HG03432 (cell line): Measurements from ENCODE around the gene ARHGAP8.

Experiments used
- ATAC-seq: cut with Tn5 transposase; IDR thresholded peaks from one replicate; pipeline ENCODE4 v1.9.1; 2021; ENCODE audit warnings: mild to moderate bottlenecking, moderate library complexity; ENCODE audit not compliant: unreplicated experiment

The ARHGAP8 gene

GRCh38 chr22:44724416-44724815 lies 28.0 kb upstream of the ARHGAP8 start:
- no peak for ATAC-seq

GRCh38 chr22:44724859-44725258 lies 27.5 kb upstream of the ARHGAP8 start:
- ATAC-seq: no peak

- ATAC-seq: no peak
Observed at GRCh38 chr22:44726439-44726838, 25.9 kb upstream of the ARHGAP8 start.

DNA sequence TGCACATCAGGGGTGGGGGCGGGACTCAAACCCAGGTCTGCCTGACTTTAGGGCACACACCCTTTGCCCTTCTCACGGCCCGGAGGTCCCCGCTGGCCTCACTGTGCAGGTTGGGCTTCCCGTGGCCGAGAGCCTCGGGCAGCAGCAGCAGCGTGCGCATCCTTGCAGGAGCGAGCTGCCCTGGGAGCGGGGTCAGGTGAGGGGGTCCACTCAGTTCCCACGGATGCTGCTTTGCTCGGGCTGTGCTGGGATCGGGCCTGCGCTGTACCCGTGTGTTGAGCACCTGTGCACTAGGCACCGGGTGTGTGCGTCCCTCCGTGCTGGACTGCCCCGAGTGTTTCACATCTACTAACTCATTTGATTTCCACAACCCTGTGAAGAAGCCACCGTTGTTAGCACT lies 25.2 kb upstream of the ARHGAP8 start:
- ATAC-seq: no peak

GRCh38 chr22:44727709-44728108 lies 24.7 kb upstream of the ARHGAP8 start:
- ATAC-seq: no peak

DNA sequence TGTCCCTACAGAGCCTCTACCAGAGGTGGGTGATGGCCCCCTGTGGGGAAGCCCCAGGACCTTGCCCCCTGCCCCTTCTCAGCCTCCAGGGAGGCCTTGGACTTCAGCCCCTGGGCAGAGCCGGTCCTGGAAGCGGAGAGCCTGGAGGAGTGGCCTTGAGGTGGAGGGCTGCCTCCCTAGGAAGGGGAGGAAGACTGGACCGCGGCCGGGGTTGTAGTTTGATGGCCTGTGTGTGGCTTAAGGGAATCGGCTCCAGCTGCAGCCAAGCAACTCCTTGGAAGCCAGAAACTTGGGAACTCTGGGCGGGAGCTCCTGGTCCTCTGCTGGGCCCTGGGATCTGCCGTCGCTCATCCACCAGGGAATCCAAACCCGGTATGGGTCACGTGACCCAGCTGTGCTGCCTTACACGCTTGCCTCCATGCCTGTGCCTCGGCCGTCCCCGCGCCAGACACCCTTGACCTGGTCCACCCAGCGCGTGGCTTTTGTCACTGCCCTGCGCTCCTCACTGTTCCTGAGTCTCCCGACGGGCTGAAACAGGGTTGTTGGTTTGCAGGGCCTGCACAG lies 23.5 kb upstream of the ARHGAP8 start:
- ATAC-seq: no peak

DNA sequence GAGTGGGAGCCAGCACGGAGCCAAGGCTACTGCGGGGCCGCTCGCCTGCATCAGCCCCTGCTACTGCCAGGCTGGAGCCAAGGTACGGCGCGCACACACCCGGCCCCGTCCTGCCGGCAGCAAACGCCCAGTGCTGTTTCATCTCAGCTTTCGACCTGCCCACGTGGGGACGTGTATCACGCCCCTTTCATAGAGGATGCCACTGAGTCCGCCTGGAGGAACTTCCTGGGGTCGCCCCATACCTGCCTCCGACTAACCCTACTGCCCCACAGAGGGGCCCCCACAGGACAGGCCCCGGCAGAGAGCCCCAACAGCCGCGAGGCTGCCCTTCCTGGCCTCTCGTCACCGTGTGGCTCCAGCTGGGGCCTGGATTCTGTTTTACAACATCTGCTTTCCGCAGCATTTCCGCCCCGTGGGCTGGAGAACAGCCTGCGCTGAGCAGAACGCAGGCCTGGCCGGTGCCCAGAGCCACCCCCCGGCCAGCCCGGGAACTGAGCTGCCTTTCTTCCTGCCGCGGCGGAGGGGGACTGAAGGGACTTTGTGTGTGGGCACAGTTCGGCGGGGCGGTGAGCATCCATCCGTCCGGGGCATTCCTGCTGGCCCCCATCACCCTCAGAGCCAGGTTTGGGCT lies 22.9 kb upstream of the ARHGAP8 start:
- no peak for ATAC-seq

DNA sequence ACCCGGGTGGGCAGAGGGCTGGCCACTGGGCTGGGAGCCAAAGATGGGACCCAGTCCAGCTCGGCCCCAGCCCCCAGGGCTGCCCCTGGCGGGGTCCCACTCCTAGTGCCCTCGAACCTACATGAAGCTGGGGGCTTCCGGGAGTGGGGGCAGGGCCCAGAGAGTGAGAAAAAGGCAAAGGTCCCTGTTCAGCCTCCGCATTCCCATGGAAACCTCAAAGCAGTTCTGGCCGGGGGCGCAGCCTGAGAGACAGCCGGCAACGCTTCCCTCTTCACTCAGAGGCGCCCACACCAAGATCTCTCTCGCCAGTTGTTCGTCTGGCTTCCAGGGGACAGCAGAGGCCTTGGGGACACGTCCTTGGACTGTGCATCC lies 22.4 kb upstream of the ARHGAP8 start:
- ATAC-seq: no peak

DNA sequence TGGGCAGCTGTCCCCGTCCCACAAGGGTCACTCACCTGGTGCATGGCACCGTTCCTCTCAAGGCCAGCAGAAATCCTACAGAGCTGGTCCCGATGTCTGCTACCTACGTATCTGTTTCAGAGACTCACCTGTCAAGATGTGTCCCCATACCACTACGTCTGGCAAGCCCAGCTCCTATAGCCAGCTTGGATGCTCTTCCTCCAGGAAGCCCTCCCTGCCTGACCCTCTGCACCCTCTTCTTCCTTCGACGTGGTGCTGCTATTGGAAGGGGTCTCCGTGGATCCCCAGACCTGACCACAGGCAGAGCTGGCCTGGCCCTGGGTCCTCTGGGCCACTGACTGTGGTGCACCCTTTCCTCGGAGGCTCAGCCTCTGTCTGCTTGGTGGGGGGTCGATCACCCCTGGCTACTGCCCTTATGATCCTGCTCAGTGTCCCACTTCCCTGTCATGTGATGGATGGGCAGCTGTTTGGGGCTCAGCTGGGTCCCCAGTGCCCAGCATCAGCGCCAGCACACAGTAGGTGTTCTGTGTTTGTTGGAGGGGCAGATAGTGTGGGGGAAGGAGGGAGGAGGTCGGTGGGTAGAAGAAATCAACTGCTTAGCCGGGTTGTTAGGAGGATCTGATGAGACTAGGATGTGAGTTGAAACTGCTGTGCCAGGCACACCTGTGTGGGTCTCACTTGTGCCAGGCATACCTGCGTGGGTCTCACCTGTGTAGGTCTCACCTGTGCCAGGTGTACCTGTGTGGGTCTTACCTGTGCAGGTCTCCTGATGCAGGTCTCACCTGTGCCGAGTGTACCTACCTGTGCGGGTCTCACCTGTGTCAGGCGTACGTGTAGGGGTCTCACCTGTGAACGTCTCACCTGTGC lies 21.7 kb upstream of the ARHGAP8 start:
- ATAC-seq: no peak

DNA sequence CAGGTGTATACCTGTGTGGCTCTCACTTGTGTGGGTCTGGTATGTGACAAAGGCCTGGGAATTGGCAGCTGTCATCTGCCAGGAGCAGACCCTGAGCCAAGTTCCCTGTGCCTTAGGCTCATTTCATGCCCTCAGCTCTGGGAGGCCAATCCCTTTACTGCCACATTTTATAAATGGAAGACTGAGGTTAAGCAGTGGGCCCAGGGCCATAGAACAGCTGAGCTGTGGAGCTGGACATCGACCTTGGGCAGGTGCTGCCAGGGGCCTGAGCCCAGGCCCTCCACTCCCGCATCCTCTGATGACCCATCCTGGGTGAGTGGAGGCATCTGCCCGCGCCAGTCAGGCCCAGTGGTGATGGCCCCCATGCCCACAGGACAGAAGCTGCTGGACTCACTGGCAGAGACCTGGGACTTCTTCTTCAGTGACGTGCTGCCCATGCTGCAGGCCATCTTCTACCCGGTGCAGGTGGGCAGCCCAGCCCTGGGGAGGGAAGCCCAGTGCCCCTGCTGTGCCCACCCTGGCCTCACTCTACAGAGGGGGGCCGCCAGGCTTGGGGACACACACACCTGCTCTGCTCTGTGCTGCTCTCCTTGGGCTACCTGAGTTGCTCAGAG lies 20.9 kb upstream of the ARHGAP8 start:
- ATAC-seq: no peak

DNA sequence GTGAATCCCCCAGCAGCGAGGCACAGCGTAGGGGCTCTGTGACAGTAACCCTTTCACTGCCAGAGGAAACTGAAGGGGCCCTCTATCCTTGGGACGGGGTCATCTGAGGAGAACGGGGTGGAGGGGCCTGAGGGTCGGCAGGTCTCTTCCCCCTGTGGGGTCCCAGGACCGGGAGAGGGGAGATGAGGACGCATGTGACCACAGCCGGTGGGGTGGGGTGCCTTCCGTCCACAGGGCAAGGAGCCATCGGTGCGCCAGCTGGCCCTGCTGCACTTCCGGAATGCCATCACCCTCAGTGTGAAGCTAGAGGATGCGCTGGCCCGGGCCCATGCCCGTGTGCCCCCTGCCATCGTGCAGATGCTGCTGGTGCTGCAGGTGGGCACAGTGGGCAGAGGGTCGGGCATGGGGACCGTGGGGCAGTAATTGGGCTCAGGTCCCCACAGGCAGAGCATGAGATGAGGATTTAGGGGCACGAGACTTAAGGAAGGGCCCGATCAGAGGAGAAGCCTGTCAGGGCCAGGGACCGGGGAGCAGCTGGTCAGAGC lies 20.3 kb upstream of the ARHGAP8 start:
- no peak for ATAC-seq

DNA sequence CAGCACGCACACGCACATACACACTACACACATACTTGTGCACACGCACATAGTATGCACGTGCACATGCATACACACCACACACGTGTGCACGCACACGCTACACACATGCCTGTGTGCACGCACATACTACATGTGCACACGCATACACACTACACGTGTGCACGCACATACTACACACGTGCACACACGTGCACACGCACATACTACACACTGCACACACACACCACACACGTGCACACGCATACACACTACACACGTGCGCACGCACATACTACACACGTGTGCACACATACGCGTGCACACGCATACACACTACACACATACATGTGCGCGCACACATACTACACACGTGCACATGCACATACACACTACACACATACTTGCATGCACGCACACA lies 19.7 kb upstream of the ARHGAP8 start:
- no peak for ATAC-seq

DNA sequence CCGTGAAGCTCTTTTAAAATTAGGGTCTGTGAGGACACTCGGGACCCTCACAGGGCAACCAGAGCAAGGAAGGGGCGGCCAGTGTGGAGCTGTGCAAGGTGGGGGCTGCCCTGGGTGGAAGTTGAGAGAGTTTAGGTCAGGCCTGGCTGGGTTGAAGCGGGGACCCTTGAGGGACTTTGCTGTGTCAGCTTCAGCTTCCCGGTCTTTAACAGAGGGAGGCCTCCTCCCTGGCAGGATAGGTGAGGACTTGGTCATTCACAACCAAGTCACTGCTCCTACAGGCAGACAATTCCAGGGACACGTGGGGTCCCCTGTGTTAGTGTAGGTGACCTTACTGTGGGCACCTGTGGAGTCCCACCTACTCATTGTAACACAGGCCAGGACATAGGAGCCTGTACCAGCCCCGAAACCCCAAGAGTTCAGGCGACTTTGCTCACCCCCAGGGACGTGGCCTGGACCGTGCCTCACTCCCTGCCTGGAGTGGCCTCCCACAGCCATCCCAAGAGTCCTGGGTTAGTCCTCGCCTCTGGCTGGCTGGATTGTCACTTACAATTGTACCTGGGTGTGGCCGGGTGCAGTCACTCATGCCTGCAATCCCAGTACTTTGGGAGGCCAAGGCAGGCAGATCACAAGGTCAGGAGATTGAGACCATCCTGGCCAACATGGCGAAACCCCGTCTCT lies 18.8 kb upstream of the ARHGAP8 start:
- no peak for ATAC-seq

- ATAC-seq: no peak
Observed at GRCh38 chr22:44734278-44734677, 18.1 kb upstream of the ARHGAP8 start.

DNA sequence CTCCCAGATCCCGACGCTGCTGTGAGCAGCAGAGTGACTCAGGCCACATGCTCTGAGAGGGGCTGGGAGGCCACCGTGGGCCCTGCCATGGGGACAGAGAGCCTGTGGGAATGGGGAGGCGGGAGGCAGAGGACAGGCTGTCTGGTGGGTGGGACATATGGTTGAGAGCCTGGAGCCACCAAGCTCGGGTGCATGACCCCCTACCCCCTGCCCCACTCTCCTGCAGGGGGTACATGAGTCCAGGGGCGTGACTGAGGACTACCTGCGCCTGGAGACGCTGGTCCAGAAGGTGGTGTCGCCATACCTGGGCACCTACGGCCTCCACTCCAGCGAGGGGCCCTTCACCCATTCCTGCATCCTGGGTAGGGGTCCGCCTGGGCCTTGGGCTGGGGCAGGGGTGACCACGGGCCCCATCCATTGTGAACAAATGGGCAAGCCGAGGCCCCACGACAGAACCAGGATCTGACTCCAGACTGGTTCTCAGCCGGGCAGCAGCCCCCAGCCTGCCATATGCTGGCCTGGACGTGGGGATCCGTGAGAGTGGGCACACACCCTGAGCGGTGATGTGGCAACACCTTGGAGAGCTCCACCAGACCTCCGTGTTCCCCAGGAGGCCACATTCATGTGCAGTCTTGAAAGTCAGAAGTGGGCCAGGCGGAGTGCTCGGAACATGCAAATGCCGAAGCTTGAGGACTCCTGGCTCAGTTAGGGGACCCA lies 17.4 kb upstream of the ARHGAP8 start:
- ATAC-seq: no peak

- no peak for ATAC-seq
Observed at GRCh38 chr22:44735518-44736428, 16.6 kb upstream of the ARHGAP8 start.

GRCh38 chr22:44736581-44737405 lies 15.6 kb upstream of the ARHGAP8 start:
- ATAC-seq: no peak
